Breast epithelium (tissue), 4 donors: ENCODE measurements around the gene RFXANK. TPM values are rescaled to one million over a fixed set of nuclear protein-coding genes. Genes with fewer than 3 reads are reported as not detected.
"Not testable (repeated sequence)": the region's sequence is repeated elsewhere in the genome, so short reads cannot be mapped to it uniquely, and the experiment has no call there.

Source experiments
- DNase-seq, 2 donors: peaks; one replicate each; pipeline ENCODE4 v3.0.0-alpha.2; 2019; ENCODE audit warnings: low spot score in 2 of 2
- H3K27ac ChIP-seq, 2 donors: fragments of 200-600 bp; sonication (generic) in 1 of 2; one replicate each; pipeline ENCODE4 v1.5.1; 2016 to 2019; ENCODE audit warnings: mild to moderate bottlenecking in 1 of 2
- H3K27me3 ChIP-seq, 2 donors: fragments of 200-600 bp; sonication (generic) in 1 of 2; one replicate each; pipeline versions ENCODE4 v1.5.1 to v1.6.0; 2017 to 2019; ENCODE audit warnings: control low read depth in 1 of 2, mild to moderate bottlenecking in 1 of 2
- H3K36me3 ChIP-seq: fragments of 200-600 bp; one replicate; pipeline ENCODE4 v1.5.1; 2019
- H3K4me1 ChIP-seq, 2 donors: fragments of 200-600 bp; sonication (generic); one replicate each; pipeline ENCODE4 v1.5.1; 2016 to 2019; ENCODE audit warnings: control low read depth in 1 of 2
- H3K4me3 ChIP-seq, 3 donors: fragments of 200-600 bp; sonication (generic); 1 replicate in 2 of 3; 2 replicates in 1 of 3; pipeline ENCODE4 v1.5.1; 2016 to 2019; ENCODE audit warnings: mild to moderate bottlenecking in 3 of 3, moderate library complexity in 2 of 3
- H3K9me3 ChIP-seq, 2 donors: fragments of 200-600 bp; sonication (generic) in 1 of 2; one replicate each; pipeline ENCODE4 v1.5.1; 2016 to 2019; ENCODE audit warnings: control low read depth in 1 of 2
- POLR2A ChIP-seq: fragments of 450-650 bp; IDR thresholded peaks from one replicate; pipeline ENCODE4 v1.6.1; 2016; ENCODE audit warnings: antibody characterized with exemption, mild to moderate bottlenecking, moderate library complexity
- POLR2AphosphoS5 ChIP-seq, 3 donors: sonication (generic); formaldehyde crosslinking; IDR thresholded peaks; one replicate each; pipeline ENCODE4 v1.6.1; 2017; ENCODE audit warnings: antibody characterized with exemption in 3 of 3
- intact Hi-C: fragments of 100-400 bp; cut with DNase I; formaldehyde crosslinking; loops from one replicate; pipeline ENCODE4 v1.15.1; 2023; ENCODE audit warnings: low total_unique reads
- total RNA-seq, 3 donors: library from RNA; depleted of rRNA; stranded (reverse); fragments of >200 nt; gene quantifications; one replicate each; pipeline ENCODE4 v1.1.0, GENCODE V29; 2016
- TF ChIP-seq, protein P1 (sequence below), 3 donors: fragments of 450-650 bp; IDR thresholded peaks; one replicate each; pipeline ENCODE4 v1.5.1; 2016 to 2017; ENCODE audit warnings: antibody characterized with exemption in 3 of 3, mild to moderate bottlenecking in 3 of 3, moderate library complexity in 3 of 3

RFXANK gene
- total RNA-seq, 3 donors from 2014 or later = 43.9 to 51.1 (median 47.7) TPM

DNA sequence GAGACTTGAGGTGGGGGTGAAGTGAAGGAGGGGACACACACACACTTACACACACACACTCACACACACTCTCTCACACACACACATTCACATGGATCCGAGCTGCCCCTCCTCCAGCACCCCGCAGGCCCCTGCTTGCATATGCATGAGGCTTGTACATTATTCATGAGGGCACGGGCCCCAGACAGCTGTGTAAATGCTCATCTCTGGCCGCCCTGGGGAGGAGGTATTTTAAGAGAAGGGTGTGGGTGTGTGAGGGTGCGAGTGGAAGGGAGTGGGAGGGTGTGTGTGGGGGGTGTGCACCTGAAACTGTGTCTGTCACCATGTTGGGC is 22.1 kb downstream of the RFXANK start:
- intact Hi-C loops = no loop called here
- Histone ChIP-seq H3K4me3 (no peak overlapping the region), H3K4me1 (no peaks in the 10 kb centered on the region), H3K27ac (no peak overlapping the region), H3K9me3 (no peaks in the 10 kb centered on the region), H3K36me3 (no peaks in the 10 kb centered on the region), H3K27me3 (peaks cover 3 to 59% of the 10 kb centered on the region in 2 donors)
- TF ChIP-seq, protein P1, sequence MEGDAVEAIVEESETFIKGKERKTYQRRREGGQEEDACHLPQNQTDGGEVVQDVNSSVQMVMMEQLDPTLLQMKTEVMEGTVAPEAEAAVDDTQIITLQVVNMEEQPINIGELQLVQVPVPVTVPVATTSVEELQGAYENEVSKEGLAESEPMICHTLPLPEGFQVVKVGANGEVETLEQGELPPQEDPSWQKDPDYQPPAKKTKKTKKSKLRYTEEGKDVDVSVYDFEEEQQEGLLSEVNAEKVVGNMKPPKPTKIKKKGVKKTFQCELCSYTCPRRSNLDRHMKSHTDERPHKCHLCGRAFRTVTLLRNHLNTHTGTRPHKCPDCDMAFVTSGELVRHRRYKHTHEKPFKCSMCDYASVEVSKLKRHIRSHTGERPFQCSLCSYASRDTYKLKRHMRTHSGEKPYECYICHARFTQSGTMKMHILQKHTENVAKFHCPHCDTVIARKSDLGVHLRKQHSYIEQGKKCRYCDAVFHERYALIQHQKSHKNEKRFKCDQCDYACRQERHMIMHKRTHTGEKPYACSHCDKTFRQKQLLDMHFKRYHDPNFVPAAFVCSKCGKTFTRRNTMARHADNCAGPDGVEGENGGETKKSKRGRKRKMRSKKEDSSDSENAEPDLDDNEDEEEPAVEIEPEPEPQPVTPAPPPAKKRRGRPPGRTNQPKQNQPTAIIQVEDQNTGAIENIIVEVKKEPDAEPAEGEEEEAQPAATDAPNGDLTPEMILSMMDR (IDR thresholded peaks at IDR 0.05) = no peak
- TF ChIP-seq POLR2A = no peak
- no peak for TF ChIP-seq POLR2AphosphoS5 (IDR thresholded peaks at IDR 0.05)
- no peak for DNase-seq

GRCh38 chr19:19214892-19215291 is 22.8 kb downstream of the RFXANK start:
- no peak overlapping the region for H3K27ac ChIP-seq
- H3K4me1 ChIP-seq = no peaks in the 10 kb centered on the region
- no peaks in the 10 kb centered on the region for H3K36me3 ChIP-seq
- intact Hi-C loops = no loop called here
- H3K27me3 ChIP-seq = peaks cover 3 to 56% of the 10 kb centered on the region in 2 donors
- H3K4me3 ChIP-seq = no peak overlapping the region
- H3K9me3 ChIP-seq = no peaks in the 10 kb centered on the region
- no peak for DNase-seq
- no peak for TF ChIP-seq POLR2A

GRCh38 chr19:19215792-19216191 is 23.7 kb downstream of the RFXANK start:
- no peak overlapping the region for H3K4me3 ChIP-seq
- H3K4me1 ChIP-seq = no peaks in the 10 kb centered on the region
- peaks cover 3 to 55% of the 10 kb centered on the region in 2 donors for H3K27me3 ChIP-seq
- no peak overlapping the region for H3K27ac ChIP-seq
- no peaks in the 10 kb centered on the region for H3K9me3 ChIP-seq
- DNase-seq = no peak
- intact Hi-C loops = no loop called here
- H3K36me3 ChIP-seq = no peaks in the 10 kb centered on the region
- no peak for TF ChIP-seq POLR2AphosphoS5 (IDR thresholded peaks at IDR 0.05)
- TF ChIP-seq, protein P1 (IDR thresholded peaks at IDR 0.05) = no peak
- no peak for TF ChIP-seq POLR2A

- Histone ChIP-seq H3K4me3 (no peak overlapping the region), H3K27me3 (peaks cover 0 to 42% of the 10 kb centered on the region in 2 donors), H3K27ac (no peak overlapping the region), H3K9me3 (no peaks in the 10 kb centered on the region), H3K4me1 (no peaks in the 10 kb centered on the region), H3K36me3 (no peaks in the 10 kb centered on the region)
- TF ChIP-seq, protein P1 (IDR thresholded peaks at IDR 0.05) = no peak
- TF ChIP-seq POLR2A = no peak
- TF ChIP-seq POLR2AphosphoS5 (IDR thresholded peaks at IDR 0.05) = no peak
- intact Hi-C loops = no loop called here
- DNase-seq = no peak
These were observed 25.0 kb downstream of the RFXANK start for GRCh38 chr19:19217099-19217498.

DNA sequence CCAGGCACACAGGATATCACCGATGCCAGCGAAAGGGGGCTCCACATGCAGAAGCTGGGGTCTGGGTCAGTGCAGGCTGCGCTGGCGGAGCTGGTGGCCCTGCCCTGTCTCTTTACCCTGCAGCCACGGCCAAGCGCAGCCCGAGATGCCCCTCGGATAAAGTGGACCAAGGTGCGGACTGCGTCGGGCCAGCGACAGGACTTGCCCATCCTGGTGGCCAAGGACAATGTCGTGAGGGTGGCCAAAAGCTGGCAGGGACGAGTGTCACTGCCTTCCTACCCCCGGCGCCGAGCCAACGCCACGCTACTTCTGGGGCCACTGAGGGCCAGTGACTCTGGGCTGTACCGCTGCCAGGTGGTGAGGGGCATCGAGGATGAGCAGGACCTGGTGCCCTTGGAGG is 26.9 kb downstream of the RFXANK start:
- DNase-seq = no peak
- Histone ChIP-seq H3K4me1 (no peaks in the 10 kb centered on the region), H3K36me3 (no peaks in the 10 kb centered on the region), H3K27ac (no peak overlapping the region), H3K9me3 (no peaks in the 10 kb centered on the region), H3K4me3 (no peak overlapping the region), H3K27me3 (peaks cover 0 to 27% of the 10 kb centered on the region in 2 donors)
- intact Hi-C loops = no loop called here
- TF ChIP-seq, protein P1 (IDR thresholded peaks at IDR 0.05) = no peak

DNA sequence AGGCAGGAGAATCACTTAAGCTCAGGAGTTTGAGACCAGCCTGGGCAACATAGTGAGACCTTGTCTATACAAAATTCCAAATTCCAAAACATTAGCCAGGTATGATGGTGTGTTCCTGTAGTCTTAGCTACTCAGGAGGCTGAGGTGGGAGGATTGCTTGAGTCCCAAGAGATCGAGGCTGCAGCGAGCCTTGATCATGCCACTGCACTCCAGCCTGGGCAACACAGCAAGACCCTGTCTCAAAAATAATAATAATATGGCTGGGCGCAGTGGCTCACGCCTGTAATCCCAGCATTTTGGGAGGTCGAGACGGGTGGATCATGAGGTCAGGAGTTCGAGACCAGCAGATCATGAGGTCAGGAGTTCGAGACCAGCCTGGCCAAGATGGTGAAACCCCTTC is 28.9 kb downstream of the RFXANK start:
- H3K4me1 ChIP-seq, H3K9me3 ChIP-seq, H3K27ac ChIP-seq, H3K4me3 ChIP-seq, DNase-seq, intact Hi-C loops, H3K36me3 ChIP-seq: not testable (repeated sequence)
- peaks cover 0 to 30% of the 10 kb centered on the region in 2 donors for H3K27me3 ChIP-seq
